Mononuclear cell (primary cell): Measurements from ENCODE around the gene SPSB4. TPM values are rescaled to one million over a fixed set of nuclear protein-coding genes. Genes with fewer than 3 reads are reported as not detected.
"Not testable (repeated sequence)": the region's sequence is repeated elsewhere in the genome, so short reads cannot be mapped to it uniquely, and the experiment has no call there.

Experiments used
- H3K27me3 ChIP-seq: 2 replicates; pipeline ENCODE4 v1.6.0; 2011; ENCODE audit warnings: low read length, control low read depth; ENCODE audit not compliant: insufficient read depth
- H3K4me1 ChIP-seq: 2 replicates; pipeline ENCODE4 v1.5.1; 2011; ENCODE audit warnings: mild to moderate bottlenecking, low read length, control low read depth; ENCODE audit not compliant: insufficient read depth
- H3K4me3 ChIP-seq: 2 replicates; pipeline ENCODE4 v1.5.1; 2011; ENCODE audit warnings: mild to moderate bottlenecking, low read length, moderate library complexity
- H3K9me3 ChIP-seq: 2 replicates; pipeline ENCODE4 v1.5.1; 2011; ENCODE audit warnings: low read depth, mild to moderate bottlenecking, control low read depth, low read length
- total RNA-seq: library from RNA; depleted of rRNA; stranded (reverse); fragments of >200 nt; gene quantifications from one replicate; pipeline ENCODE4 v1.2.3, GENCODE V29; 2012

SPSB4 gene
- total RNA-seq = not detected

DNA sequence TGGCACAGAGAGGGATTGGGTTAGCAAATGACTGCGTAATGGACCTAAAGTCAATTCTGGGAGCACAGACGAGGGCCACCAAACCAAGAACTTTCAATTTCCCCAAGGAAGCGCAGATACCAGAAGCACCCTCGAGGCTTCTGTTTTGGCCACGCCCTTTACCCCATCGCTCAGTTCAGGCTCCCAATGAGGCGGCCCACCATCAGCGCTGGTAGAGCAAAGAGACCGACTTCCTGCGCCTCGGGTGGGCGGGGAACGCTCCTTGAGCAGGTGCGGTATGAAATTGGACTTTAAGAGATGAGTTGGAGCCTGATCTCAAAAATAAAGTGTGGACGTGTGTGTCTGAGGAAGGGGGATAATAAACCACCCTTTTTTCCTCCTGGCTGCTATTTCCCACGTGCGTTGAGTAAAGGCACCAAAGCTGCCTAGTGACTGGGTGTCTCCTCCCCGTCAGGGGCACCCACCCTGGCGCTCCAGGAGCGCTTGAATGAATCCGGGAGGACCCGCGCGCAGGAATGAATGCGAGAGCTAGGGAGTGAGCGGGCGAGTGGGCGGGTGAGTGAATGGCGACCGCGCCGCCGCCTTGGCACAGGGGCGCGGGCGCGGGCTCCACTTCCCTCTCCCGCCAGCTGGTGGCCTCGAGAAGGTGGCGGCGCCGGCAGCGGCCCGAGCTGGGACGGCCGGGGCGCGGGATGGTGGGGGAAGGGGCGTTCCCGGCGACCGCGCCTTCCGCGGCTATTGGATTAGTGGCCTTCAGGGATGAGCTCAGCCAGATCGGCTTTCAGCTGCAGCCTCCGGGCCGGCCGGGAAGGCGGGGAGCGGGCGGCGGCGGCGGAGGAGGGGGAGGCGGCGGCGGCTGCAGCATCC lies at the start of gene SPSB4:
Gene SPSB4 (plus strand): TSS at position 772 of the 867 bp plus-strand sequence. CDS start 14,758 bp downstream, outside the sequence.
- Histone ChIP-seq H3K4me1 (peaks cover 6% of the 10 kb centered on the region), H3K9me3 (no peaks in the 10 kb centered on the region), H3K4me3 (no peak within 1 kb of the TSS), H3K27me3 (peaks cover 59% of the 10 kb centered on the region)

DNA sequence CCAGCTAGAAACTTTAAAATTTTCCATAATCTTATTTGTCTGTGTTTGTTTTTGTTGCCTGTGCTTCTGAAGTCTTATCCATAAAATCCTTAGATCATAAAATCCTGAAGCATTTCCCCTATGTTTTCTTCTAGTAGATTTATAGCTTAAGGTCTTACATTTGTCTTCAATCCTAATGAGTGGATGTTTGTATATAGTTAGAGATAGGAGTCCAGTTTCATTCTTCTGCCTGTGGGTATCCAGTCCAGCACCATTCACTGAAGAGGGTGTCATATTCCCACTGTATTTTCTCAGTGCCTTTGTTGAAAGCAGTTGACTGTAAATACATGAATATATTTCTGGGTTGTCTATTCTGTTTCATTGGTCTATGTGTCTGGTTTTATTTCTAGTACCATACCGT lies 44.8 kb upstream of the SPSB4 start:
- Histone ChIP-seq H3K9me3 (no peaks in the 10 kb centered on the region), H3K4me3 (no peak overlapping the region), H3K27me3 (peaks cover 6% of the 10 kb centered on the region), H3K4me1 (no peaks in the 10 kb centered on the region)

DNA sequence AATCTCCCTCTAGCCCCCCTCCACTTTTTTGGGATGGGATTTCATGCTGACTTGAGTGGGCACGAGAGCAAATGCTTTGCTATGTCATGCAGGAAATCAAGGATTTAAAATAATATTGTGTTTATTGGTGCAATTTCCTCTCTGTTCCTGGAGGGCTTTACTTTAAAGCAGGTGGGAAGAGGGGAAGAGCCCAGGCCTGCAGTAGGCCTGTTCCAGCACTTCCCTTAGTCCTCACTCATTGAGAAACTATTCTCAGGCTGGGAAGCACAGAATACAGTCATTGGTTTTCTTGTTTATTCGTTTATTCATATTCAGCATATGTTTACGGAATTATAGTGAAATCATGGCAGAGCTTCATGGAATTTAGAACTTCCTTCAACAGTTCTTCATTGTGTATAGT lies 41.7 kb upstream of the SPSB4 start:
- Histone ChIP-seq H3K27me3 (peaks cover 6% of the 10 kb centered on the region), H3K4me3 (no peak overlapping the region), H3K9me3 (no peaks in the 10 kb centered on the region), H3K4me1 (no peaks in the 10 kb centered on the region)

DNA sequence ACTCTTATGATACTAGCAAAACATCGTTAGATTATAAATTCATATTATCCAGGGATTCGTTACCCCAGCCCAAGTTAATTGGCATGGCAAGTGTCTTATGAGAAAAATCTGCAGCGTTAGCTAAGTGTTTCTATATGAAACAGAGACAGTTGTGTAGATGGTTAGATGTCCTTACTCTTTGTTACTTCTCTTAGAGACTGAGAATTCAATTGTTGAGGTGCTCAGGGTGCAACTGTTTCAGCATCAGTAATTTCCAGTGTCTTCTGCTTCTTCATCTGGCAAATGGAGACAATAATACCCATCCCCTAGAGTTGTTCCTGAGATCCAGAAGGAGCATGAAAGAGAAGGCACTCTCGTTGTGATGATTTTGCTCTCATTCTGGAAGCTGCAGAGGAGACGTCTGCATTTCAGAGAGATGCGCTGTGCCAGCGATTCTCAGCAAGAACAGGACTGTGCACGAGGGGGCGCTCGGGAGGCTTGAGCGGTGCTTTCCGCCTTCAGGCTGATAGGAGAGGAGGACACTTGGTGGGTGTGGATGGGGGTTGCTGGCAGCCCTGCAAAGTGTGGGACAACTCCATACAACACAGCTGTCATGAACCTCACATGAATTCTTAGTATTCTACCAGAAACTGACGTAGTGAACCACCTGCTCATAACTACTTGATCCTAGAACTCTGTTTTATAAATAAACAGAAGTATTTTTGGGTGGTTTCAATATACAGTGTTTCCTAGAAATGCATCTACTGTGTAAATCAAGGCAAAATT lies 39.7 kb upstream of the SPSB4 start:
- Histone ChIP-seq H3K4me3 (no peak overlapping the region), H3K9me3 (no peaks in the 10 kb centered on the region), H3K27me3 (peaks cover 6% of the 10 kb centered on the region), H3K4me1 (no peaks in the 10 kb centered on the region)

DNA sequence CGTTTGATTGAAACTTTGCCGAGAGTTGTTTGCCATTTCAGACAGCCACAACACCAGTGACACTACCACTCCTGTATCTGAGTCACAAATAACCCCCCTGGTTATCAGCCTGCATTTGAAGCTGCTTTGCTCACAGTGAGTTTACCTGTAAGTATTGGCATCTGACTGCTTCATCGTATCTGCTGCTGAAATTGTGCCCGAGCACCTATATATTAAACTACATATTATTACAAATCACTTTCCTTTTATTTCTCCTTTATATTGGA lies 39.2 kb upstream of the SPSB4 start:
- Histone ChIP-seq H3K9me3 (no peaks in the 10 kb centered on the region), H3K4me1 (peaks cover under 1% of the 10 kb centered on the region), H3K4me3 (no peak overlapping the region), H3K27me3 (peaks cover 6% of the 10 kb centered on the region)

DNA sequence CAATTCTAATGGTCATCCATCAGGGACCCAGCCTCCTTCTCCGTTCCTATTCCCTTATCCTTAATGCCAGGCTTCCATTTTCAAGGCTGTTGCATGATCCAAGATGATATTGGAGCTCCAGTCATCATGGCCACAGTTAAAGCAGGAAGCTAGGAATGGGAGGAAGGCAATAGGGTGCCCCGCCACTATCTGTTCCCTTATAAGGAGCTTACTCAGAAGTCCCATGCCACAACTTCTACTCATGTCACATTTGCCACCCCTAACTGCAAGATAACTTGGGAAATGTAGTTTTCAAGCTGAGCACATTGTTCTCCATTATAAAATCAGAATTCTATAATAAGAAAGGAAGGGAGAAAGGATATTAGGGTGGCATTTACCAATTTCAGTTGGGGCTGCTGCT lies 38.6 kb upstream of the SPSB4 start:
- peaks cover 4% of the 10 kb centered on the region for H3K4me1 ChIP-seq
- no peak overlapping the region for H3K4me3 ChIP-seq
- peaks cover 6% of the 10 kb centered on the region for H3K27me3 ChIP-seq
- no peaks in the 10 kb centered on the region for H3K9me3 ChIP-seq

DNA sequence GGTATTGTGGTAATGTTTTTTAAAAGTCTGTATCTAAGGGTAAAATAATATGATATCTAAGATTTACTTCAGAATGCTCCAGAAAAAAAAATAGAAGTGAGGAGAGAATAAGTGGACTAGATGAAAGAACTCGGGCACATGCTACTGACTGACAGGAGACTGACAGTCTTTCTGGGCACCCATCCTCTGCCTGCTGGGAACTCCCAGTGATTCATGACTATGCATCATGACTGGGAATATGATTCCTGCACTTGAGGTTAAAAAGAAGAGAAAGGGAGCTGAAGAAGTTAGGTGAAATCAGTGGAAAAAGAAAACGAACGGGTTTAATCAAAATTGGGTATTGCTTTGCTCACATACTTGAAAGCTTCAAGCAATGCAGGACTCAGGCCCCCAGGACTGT lies 35.7 kb upstream of the SPSB4 start:
- H3K4me3 ChIP-seq = no peak overlapping the region
- peaks cover 3% of the 10 kb centered on the region for H3K27me3 ChIP-seq
- peaks cover 4% of the 10 kb centered on the region for H3K4me1 ChIP-seq
- H3K9me3 ChIP-seq = no peaks in the 10 kb centered on the region

DNA sequence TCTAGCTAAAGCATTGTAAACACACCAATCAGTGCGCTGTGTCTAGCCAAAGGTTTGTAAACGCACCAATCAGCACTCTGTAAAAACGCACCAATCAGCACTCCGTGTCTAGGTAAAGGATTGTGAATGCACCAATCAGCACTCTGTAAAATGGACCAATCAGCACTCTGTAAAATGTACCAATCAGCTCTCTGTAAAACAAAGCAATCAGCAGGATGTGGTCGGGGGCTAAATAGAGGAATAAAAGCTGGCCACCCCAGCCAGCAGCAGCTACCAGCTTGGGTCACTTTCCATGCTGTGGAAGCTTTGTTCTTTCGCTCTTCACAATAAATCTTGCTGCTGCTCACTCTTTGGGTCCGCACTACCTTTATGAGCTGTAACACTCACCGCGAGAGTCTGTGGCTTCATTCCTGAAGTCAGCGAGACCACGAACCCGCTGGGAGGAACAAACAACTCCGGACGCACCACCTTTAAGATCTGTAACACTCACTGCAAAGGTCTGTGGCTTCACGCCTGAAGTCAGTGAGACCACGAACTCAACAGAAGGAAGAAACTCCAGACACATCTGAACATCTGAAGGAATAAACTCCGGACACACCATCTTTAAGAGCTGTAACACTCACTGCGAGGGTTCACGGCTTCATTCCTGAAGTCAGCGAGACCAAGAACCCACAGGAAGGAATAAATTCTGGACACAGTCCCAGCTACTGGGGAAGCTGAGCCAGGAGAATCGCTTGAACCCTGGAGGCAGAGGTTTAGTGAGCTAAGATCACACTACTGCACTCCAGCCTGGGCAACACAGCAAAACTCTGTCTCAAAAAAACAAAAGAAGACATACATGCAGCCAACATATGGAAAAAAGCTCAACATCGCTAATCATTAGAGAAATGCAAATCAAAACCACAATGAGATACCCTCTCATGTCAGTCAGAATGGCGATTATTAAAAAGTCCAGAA lies 33.5 kb upstream of the SPSB4 start:
- H3K9me3 ChIP-seq, H3K27me3 ChIP-seq, H3K4me3 ChIP-seq, H3K4me1 ChIP-seq: not testable (repeated sequence)

DNA sequence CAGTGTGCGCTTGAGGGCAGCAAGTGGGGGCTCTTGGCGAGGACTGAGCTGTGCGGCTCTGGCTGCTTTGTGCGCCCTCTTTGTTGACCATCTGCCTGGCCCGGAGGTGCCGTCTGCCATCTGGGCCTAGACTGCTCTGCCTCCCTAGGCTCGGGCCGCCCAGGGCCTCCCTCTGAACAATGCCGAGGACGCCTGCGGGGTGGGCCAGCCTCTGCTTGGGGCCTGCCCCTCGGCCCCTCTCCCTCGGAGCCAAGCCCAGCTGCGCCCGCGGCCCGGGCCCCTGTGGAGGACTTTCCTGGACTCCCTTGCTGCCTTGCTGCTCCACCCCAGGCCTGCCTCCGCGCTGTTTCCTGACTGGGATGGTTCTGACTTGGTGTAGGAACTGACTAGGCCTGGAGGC lies 31.9 kb upstream of the SPSB4 start:
- H3K4me1 ChIP-seq = peaks cover 4% of the 10 kb centered on the region
- H3K9me3 ChIP-seq = no peaks in the 10 kb centered on the region
- H3K4me3 ChIP-seq = no peak overlapping the region
- H3K27me3 ChIP-seq = no peaks in the 10 kb centered on the region

DNA sequence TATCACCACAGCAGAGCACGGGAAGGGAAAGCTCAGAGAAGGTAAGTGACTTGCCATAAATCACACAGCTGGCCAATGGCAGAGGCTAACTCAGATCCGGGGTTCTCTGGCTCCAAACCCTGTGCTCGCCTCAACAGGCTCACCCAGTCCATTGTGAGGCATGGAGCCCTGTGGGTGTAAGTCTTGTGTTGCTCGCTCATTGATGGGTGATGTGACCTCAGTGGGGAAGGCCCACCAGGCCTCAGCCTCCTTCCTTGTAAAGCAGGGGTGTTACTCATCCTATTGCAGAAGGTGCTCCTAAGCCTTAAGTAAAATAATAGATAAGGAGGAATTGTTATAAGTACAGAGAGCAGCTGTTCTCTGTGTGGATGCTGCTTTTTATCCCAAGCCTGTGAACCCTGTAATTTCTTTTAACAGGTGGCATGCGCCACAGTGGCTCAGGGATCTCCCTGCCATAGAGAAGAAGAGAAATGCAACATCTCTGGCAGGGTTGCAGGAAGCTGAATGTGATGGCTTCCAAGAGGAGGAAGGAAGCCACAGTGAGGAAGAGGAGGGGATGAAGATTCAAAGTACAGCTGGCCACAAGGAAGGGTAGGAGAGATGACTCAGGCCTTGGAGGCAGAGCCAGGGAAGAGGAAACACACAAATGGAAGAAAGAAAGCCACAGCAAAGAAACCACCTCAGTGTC lies 30.9 kb upstream of the SPSB4 start:
- H3K4me1 ChIP-seq = peaks cover 4% of the 10 kb centered on the region
- no peaks in the 10 kb centered on the region for H3K9me3 ChIP-seq
- peaks cover 2% of the 10 kb centered on the region for H3K27me3 ChIP-seq
- H3K4me3 ChIP-seq = no peak overlapping the region

DNA sequence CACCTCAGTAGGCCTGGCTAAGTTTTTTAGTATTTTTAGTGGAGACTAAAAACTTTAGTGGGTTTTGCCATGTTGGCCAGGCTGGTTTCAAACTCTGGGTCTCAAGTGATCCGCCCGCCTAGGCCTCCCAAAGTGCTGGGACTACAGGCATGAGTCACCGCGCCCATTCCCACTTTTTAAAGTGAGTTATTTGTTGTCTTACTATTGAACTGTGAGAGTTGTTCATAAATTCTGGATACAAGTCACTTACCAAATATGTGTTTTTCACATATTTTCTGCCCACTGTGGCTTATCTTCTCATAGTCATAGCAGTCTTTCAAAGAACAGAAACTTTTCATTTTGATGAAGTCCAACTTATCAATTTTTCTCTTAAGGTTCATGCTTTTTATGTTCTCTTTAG lies 29.9 kb upstream of the SPSB4 start:
- no peaks in the 10 kb centered on the region for H3K9me3 ChIP-seq
- peaks cover 8% of the 10 kb centered on the region for H3K27me3 ChIP-seq
- peaks cover 4% of the 10 kb centered on the region for H3K4me1 ChIP-seq
- no peak overlapping the region for H3K4me3 ChIP-seq

DNA sequence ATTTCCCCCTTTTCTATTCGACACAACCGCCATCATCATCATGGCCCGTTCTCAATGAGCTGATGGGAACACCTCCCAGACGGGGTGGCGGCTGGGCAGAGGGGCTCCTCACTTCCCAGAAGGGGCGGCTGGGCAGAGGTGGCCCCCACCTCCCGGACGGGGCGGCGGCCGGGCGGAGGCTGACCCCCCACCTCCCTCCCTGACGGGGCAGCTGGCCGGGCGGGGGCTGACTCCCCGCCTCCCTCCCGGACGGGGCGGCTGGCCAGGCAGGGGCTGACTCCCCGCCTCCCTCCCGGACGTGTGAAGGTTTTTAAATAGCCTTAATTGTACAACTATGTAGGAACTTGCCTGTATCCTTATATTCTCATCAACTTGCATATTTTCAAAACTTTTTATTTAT lies 20.9 kb upstream of the SPSB4 start:
- peaks cover 25% of the 10 kb centered on the region for H3K27me3 ChIP-seq
- H3K4me1 ChIP-seq = no peaks in the 10 kb centered on the region
- H3K9me3 ChIP-seq = no peaks in the 10 kb centered on the region
- H3K4me3 ChIP-seq = no peak overlapping the region

DNA sequence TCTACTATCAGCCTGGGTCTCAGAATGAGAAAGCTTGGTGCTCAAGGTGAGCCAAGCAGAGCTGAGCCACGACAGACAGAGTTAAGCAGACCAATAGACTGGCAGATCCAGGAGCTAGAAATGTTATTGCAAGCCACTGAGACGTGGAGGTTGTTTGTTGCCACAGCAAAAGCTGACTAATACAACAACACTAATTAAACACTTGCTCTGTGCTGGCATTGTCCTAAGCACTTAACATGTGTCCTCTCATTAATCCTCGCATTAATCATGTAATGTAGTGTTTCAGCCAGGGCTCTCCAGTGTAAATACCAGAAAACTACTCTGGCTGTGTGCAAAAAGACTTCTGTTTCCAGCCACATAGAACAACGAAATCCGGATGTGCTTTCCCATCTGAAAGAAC lies 11.6 kb upstream of the SPSB4 start:
- Histone ChIP-seq H3K9me3 (no peaks in the 10 kb centered on the region), H3K27me3 (peaks cover 31% of the 10 kb centered on the region), H3K4me3 (no peak overlapping the region), H3K4me1 (no peaks in the 10 kb centered on the region)

DNA sequence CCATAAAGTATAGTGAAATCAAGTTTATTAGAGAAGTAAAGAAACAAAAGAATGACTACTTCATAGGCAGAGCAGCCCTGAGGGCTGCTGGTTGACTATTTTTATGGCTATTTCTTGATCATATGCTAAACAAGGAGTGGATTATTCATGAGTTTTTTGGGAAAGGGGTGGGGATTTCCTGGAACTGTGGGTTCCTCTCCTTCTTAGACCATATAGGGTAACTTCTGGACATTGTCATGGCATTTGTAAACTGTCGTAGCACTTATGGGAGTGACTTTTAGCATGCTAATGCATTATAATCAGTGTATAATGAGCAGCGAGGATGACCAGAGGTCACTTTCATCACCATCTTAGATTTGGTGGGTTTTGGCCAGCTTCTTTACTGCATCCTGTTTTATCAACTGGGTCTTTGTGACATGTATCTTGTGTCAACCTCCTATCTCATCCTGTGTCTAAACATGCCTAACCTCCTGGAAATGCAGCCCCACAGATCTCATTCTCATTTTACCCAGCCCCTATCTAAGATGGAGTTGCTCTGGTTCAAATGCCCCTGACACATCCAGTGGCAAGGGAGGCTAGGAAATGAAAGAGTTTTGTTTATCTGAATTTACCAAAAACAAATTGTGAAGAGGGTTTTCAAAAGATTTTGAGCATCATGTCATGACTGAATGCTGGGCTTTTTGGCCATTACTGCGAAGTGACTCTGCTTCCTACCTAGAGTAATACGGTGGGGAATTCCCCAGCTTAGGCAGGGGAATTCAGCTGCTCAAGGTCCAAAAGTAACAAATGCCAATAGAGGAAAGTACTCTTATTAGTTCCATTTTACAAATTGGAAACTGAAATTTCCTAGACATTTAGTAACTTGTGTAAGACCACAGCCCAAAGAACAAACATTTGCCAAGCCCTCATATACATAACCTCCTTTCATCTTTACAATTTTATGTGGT lies 6.2 kb upstream of the SPSB4 start:
- no peaks in the 10 kb centered on the region for H3K9me3 ChIP-seq
- no peaks in the 10 kb centered on the region for H3K4me1 ChIP-seq
- no peak overlapping the region for H3K4me3 ChIP-seq
- H3K27me3 ChIP-seq = peaks cover 38% of the 10 kb centered on the region
